Activated T-helper 1 cell treated with anti-CD3 and anti-CD28 coated beads, Interleukin-12 subunit alpha, Interleukin-12 subunit beta, Interleukin-2, Interleukin-4 antibody, amounts not matched to agents 30 ng/mL and 10 ng/mL and 1 ng/mL, durations not matched to agents 14 hours and 24 hours and 36 hours (primary cell): ENCODE data around the gene SYNE2. TPM values are rescaled to one million over a fixed set of nuclear protein-coding genes. Genes with fewer than 3 reads are reported as not detected.

Experiments used
- DNase-seq: peaks from one replicate; pipeline ENCODE4 v3.0.0; 2021; ENCODE audit warnings: low spot score
- H3K27ac Mint-ChIP-seq: one replicate; pipeline ENCODE4 v1.8.0; 2021; ENCODE audit warnings: mild to moderate bottlenecking, mixed read lengths
- H3K27me3 Mint-ChIP-seq: one replicate; pipeline ENCODE4 v1.8.0; 2022; ENCODE audit warnings: mild to moderate bottlenecking, moderate library complexity, mixed read lengths; ENCODE audit not compliant: insufficient read depth
- H3K36me3 Mint-ChIP-seq: one replicate; pipeline ENCODE4 v1.8.0; 2021; ENCODE audit warnings: low read depth, mixed read lengths
- H3K4me1 Mint-ChIP-seq: one replicate; pipeline ENCODE4 v1.8.0; 2021; ENCODE audit warnings: low read depth, mixed read lengths
- H3K4me3 Mint-ChIP-seq: one replicate; pipeline ENCODE4 v1.8.0; 2021; ENCODE audit warnings: mild to moderate bottlenecking, moderate library complexity, mixed read lengths
- H3K9me3 Mint-ChIP-seq: one replicate; pipeline ENCODE4 v1.8.0; 2021; ENCODE audit warnings: mixed read lengths
- intact Hi-C: fragments of 100-400 bp; cut with micrococcal nuclease; formaldehyde crosslinking; loops from one replicate; pipeline ENCODE4 v1.15.1; 2024
- total RNA-seq: library from RNA; stranded (reverse); gene quantifications from 2 replicates; pipeline ENCODE4 v1.2.3, GENCODE V29; 2022

The SYNE2 gene
- total RNA-seq, 1 donor from 2014 or later = 25.1 TPM

DNA sequence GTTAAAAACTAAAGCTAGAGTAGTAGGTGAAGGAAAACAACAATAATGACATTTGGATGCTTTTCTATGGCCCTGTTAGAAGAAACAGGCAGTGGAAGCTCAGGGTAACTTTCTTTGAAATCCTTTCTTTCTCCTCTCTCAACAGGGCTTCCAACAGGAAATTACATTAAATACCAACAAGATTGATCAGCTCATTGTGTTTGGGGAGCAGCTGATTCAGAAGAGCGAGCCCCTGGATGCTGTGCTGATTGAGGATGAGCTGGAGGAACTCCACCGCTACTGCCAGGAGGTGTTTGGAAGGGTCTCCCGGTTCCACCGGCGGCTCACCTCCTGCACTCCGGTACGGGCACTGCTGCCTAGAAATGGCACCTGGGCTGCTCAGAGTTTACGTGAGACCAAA is 359.9 kb downstream of the SYNE2 start:
- Mint-ChIP-seq H3K27ac (no peak overlapping the region), H3K4me1 (no peaks in the 10 kb centered on the region), H3K36me3 (peaks cover 45% of the 10 kb centered on the region), H3K4me3 (no peak overlapping the region), H3K9me3 (no peaks in the 10 kb centered on the region), H3K27me3 (no peaks in the 10 kb centered on the region)
- intact Hi-C loops = no loop called here
- no peak for DNase-seq

DNA sequence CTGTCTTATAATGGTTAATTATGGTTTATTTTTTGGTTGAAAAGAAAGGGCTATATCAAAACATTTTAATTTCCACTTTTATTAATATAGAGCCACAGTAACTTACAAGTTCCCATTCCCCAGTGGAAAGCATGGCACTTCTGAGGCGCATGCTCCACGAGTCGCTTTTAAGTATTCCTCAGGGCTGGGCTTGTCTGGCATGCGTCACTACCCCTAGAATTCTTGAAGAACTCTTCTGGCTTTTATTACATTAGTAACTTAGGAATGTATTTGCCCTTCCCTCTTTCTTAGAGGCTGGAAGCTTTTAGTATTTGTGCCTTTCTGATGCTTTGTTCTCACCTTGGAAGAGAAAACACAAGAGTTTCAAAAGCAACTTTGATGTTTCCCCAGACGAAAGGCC is 360.3 kb downstream of the SYNE2 start:
- Mint-ChIP-seq H3K9me3 (no peaks in the 10 kb centered on the region), H3K27me3 (no peaks in the 10 kb centered on the region), H3K4me1 (no peaks in the 10 kb centered on the region), H3K4me3 (no peak overlapping the region), H3K27ac (no peak overlapping the region), H3K36me3 (peaks cover 47% of the 10 kb centered on the region)
- intact Hi-C loops = no loop called here
- no peak for DNase-seq

GRCh38 chr14:64213853-64214570 is 361.2 kb downstream of the SYNE2 start:
- H3K36me3 Mint-ChIP-seq = peaks cover 46% of the 10 kb centered on the region
- H3K4me1 Mint-ChIP-seq = no peaks in the 10 kb centered on the region
- intact Hi-C loops = no loop called here
- no peak for DNase-seq
- no peak overlapping the region for H3K27ac Mint-ChIP-seq
- H3K4me3 Mint-ChIP-seq = no peak overlapping the region
- H3K9me3 Mint-ChIP-seq = no peaks in the 10 kb centered on the region
- no peaks in the 10 kb centered on the region for H3K27me3 Mint-ChIP-seq

DNA sequence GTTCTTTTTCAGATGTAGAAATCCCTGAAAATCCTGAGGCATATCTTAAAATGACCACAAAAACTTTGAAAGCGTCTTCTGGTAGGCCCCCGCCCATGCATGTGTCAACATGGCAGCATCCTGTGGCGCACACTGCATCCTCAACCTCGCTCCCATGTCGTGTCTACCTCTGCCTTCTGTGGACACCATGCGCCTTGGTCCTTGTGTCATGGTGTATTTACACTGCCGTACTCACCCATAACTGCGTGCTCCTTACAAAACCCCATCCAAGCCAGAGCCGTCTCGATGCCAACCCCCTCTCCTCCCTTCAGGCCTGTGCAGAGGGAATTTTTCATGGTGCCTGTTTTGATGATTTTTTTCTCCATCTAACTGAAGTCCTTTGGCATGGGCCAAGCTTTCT is 362.5 kb downstream of the SYNE2 start:
- no peaks in the 10 kb centered on the region for H3K9me3 Mint-ChIP-seq
- no peak overlapping the region for H3K4me3 Mint-ChIP-seq
- no peak for DNase-seq
- no peaks in the 10 kb centered on the region for H3K27me3 Mint-ChIP-seq
- H3K27ac Mint-ChIP-seq = no peak overlapping the region
- peaks cover 53% of the 10 kb centered on the region for H3K36me3 Mint-ChIP-seq
- intact Hi-C loops = no loop called here
- H3K4me1 Mint-ChIP-seq = no peaks in the 10 kb centered on the region

DNA sequence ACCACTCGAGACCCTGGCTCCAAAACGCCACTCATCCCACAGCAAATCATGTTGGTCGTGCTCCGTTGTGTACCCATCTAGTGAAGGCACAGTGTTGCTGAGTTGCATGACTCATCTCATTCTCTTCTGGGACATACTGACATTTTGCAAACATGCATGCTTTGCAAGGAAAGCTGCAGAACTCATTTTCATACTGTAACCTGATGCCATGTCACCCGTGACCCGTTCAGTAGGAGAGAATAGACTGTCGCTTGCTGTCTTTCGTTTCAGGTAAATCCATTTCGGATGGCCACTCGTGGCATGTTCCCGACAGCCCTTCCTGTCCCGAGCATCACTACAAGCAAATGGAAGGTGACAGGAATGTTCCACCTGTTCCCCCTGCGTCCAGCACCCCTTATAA is 363.2 kb downstream of the SYNE2 start:
- intact Hi-C loops = no loop called here
- DNase-seq = no peak
- H3K4me1 Mint-ChIP-seq = no peaks in the 10 kb centered on the region
- H3K36me3 Mint-ChIP-seq = peaks cover 49% of the 10 kb centered on the region
- no peaks in the 10 kb centered on the region for H3K27me3 Mint-ChIP-seq
- no peaks in the 10 kb centered on the region for H3K9me3 Mint-ChIP-seq
- no peak overlapping the region for H3K27ac Mint-ChIP-seq
- H3K4me3 Mint-ChIP-seq = no peak overlapping the region

DNA sequence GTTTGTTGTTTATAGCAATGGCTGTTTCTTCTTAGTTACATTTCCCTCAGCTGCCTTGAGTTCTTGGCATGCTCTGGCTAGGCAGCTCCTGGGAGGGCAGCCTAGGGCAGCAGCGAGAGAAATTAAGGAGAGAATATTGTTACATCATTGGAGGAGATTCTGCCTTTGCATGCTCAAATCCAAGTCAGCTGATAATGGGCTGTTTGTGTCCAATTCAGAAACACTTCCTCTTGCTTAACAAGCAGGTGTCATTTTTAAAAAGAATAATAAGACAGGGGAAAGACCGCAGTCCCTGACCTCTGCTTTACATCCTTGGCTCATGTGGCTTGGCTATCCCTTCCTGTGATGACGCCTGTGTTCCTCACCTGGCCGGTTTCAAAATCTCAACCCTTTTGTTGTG is 364.5 kb downstream of the SYNE2 start:
- no peak overlapping the region for H3K27ac Mint-ChIP-seq
- H3K4me1 Mint-ChIP-seq = no peaks in the 10 kb centered on the region
- H3K36me3 Mint-ChIP-seq = peaks cover 46% of the 10 kb centered on the region
- no peaks in the 10 kb centered on the region for H3K27me3 Mint-ChIP-seq
- H3K9me3 Mint-ChIP-seq = no peaks in the 10 kb centered on the region
- H3K4me3 Mint-ChIP-seq = no peak overlapping the region
- intact Hi-C loops = no loop called here
- DNase-seq = no peak

- Mint-ChIP-seq H3K4me3 (no peak overlapping the region), H3K27ac (no peak overlapping the region), H3K36me3 (peaks cover 45% of the 10 kb centered on the region), H3K9me3 (no peaks in the 10 kb centered on the region), H3K4me1 (no peaks in the 10 kb centered on the region), H3K27me3 (no peaks in the 10 kb centered on the region)
- intact Hi-C loops = no loop called here
- no peak for DNase-seq
Observed at GRCh38 chr14:64217834-64218233, 365.0 kb downstream of the SYNE2 start.

DNA sequence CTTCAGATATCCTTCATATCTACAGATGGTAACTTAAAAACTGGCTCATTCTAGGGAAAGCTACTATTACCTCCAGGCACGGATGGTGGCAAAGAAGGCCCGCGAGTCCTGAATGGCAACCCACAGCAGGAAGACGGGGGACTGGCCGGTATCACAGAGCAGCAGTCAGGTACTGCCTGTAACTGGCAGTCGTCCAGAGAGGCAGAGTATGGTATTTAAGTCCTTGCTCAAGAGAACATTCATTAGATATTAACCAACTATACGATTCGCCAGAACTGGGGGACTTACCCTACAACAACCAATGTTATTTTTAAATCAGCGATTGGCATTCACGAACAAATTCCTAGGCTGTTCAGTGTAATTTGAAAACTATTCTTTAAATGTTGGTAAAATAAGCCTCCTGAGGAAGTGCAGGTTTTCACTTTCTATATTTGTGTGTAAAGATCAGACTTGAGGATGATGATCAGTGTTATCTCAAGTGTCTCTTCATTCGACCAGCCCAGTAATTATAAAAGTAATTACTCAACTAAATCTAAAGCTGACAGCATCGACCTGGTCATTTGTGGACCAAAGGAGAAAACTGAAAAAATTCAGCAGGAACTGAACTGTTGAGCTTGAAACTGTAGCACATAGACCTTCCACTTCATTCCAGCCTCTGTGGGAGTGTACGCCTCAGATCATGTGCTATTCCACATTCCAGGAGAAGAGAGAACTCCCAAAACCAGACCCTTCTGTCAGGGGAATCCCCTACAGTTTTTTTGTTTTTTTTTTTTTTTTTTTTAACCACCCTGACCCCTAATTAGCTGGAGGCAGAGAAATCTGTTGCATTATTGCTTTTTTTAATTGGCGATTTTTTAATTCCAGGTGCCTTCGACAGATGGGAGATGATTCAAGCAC is 365.8 kb downstream of the SYNE2 start:
- no peak overlapping the region for H3K4me3 Mint-ChIP-seq
- H3K27ac Mint-ChIP-seq = no peak overlapping the region
- DNase-seq = no peak
- H3K4me1 Mint-ChIP-seq = no peaks in the 10 kb centered on the region
- H3K27me3 Mint-ChIP-seq = no peaks in the 10 kb centered on the region
- peaks cover 46% of the 10 kb centered on the region for H3K36me3 Mint-ChIP-seq
- intact Hi-C loops = no loop called here
- no peaks in the 10 kb centered on the region for H3K9me3 Mint-ChIP-seq

GRCh38 chr14:64220056-64220455 is 367.3 kb downstream of the SYNE2 start:
- intact Hi-C loops = no loop called here
- DNase-seq = no peak
- Mint-ChIP-seq H3K9me3 (no peaks in the 10 kb centered on the region), H3K4me3 (no peak overlapping the region), H3K36me3 (peaks cover 54% of the 10 kb centered on the region), H3K27me3 (no peaks in the 10 kb centered on the region), H3K4me1 (no peaks in the 10 kb centered on the region), H3K27ac (no peak overlapping the region)

DNA sequence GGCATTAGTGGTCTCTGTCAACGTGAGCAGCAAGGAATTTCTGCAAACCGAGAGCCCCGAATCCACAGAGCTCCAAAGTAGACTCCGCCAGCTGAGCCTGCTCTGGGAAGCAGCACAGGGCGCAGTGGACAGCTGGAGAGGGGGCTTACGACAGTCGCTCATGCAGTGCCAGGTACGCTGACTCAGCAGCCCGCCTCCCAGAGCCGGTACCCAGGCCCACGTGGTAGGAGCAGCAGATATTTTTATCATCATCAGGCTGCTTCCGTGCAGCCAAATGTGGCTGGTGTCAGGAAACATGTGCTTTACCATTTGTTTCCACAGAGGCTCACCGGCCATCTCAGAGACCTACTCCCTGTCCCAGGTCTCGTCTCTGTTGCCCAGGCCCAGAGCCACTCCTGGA is 367.7 kb downstream of the SYNE2 start:
- H3K4me3 Mint-ChIP-seq = no peak overlapping the region
- no peaks in the 10 kb centered on the region for H3K9me3 Mint-ChIP-seq
- DNase-seq = no peak
- H3K36me3 Mint-ChIP-seq = peaks cover 54% of the 10 kb centered on the region
- intact Hi-C loops = no loop called here
- H3K27ac Mint-ChIP-seq = no peak overlapping the region
- H3K4me1 Mint-ChIP-seq = no peaks in the 10 kb centered on the region
- no peaks in the 10 kb centered on the region for H3K27me3 Mint-ChIP-seq

DNA sequence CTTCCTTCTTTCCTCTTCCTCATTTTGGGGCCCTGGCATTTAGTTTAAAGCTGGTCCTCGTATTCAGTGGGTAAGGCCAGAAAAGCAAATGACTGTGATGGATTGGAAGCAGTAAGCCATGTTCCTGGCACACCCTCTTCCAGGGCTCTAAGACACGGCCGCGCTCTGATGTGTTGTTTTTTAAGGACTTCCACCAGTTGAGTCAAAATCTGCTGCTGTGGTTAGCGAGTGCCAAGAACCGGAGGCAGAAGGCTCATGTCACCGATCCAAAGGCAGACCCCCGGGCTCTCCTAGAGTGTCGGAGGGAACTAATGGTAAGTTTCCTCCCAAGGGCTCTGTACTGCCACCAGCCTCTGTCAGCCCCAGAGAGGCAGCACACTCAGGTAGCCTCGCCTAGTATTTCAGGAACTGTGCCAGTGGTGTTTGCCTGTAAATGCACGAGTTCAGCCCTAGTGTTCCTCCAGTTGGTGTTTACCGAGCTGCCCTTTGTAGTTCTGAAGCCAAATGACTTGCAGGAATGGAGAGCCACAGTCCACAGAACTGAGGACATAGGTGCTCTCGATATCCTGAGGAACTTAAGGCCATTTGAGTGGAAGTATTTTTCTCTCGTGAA is 368.7 kb downstream of the SYNE2 start:
- DNase-seq = no peak
- intact Hi-C loops = no loop called here
- Mint-ChIP-seq H3K36me3 (peaks cover 45% of the 10 kb centered on the region), H3K27me3 (no peaks in the 10 kb centered on the region), H3K9me3 (no peaks in the 10 kb centered on the region), H3K27ac (no peak overlapping the region), H3K4me1 (no peaks in the 10 kb centered on the region), H3K4me3 (no peak overlapping the region)

- intact Hi-C loops = no loop called here
- Mint-ChIP-seq H3K27ac (no peak overlapping the region), H3K9me3 (no peaks in the 10 kb centered on the region), H3K27me3 (no peaks in the 10 kb centered on the region), H3K4me3 (no peak overlapping the region), H3K4me1 (no peaks in the 10 kb centered on the region), H3K36me3 (peaks cover 41% of the 10 kb centered on the region)
- no peak for DNase-seq
Observed at GRCh38 chr14:64225151-64225757, 372.4 kb downstream of the SYNE2 start.

- Mint-ChIP-seq H3K4me1 (peaks cover 11% of the 10 kb centered on the region), H3K27me3 (peaks cover 2% of the 10 kb centered on the region), H3K36me3 (peaks cover 40% of the 10 kb centered on the region), H3K4me3 (no peak overlapping the region), H3K27ac (no peak overlapping the region), H3K9me3 (no peaks in the 10 kb centered on the region)
- no peak for DNase-seq
- intact Hi-C loops = no loop called here
Observed at GRCh38 chr14:64227856-64228255, 375.1 kb downstream of the SYNE2 start.
